Panc1 (cell line): ENCODE measurements around the gene DBH. TPM values are rescaled to one million over a fixed set of nuclear protein-coding genes. Genes with fewer than 3 reads are reported as not detected.
A peak's percentile ranks its signal among the peaks of the same experiment; 100 is the strongest.

Experiments used
- ATAC-seq: fragments of 200-7000 bp; cut with Tn5 transposase; 2 replicates; pipeline ENCODE4 v1.9.1; 2020; ENCODE audit warnings: mild to moderate bottlenecking, moderate library complexity
- BruUV-seq: library from RNA; stranded (reverse); fragments of 400-500 nt; replicated peaks from 2 replicates; lab custom pipeline; 2021; lab: Mats Ljungman, UMichigan
- CTCF ChIA-PET: fragments of 300-600 bp; sonication (Branson Sonifier 250); formaldehyde crosslinking; loops from one replicate; lab custom pipeline; 2022; ENCODE audit warnings: antibody characterized with exemption; lab: Charles Lee
- POLR2A ChIA-PET: fragments of 300-600 bp; sonication (Branson Sonifier 250); formaldehyde crosslinking; loops from one replicate; lab custom pipeline; 2022; ENCODE audit warnings: antibody characterized with exemption; lab: Charles Lee
- DNase-seq: peaks from one replicate; pipeline ENCODE4 v3.0.0-alpha.2; 2010; ENCODE audit warnings: low read depth, low spot score
- H3K27ac ChIP-seq: 2 replicates; pipeline ENCODE4 v1.5.1; 2011; ENCODE audit warnings: mild to moderate bottlenecking, low read length, inconsistent platforms
- H3K27me3 ChIP-seq: fragments of 200-500 bp; sonication (Bioruptor generic); 2 replicates; pipeline ENCODE4 v1.6.0; 2014; ENCODE audit warnings: low read length, inconsistent platforms; ENCODE audit not compliant: control insufficient read depth, insufficient read depth
- H3K36me3 ChIP-seq: fragments of 200-500 bp; sonication (Bioruptor generic); 2 replicates; pipeline ENCODE4 v1.5.1; 2014; ENCODE audit warnings: inconsistent platforms, mild to moderate bottlenecking, low read length, moderate library complexity; ENCODE audit not compliant: control insufficient read depth, insufficient read depth
- H3K4me1 ChIP-seq: 2 replicates; pipeline ENCODE4 v1.5.1; 2011; ENCODE audit warnings: inconsistent platforms, mild to moderate bottlenecking, low read length, moderate library complexity; ENCODE audit not compliant: control insufficient read depth, insufficient read depth
- H3K4me3 ChIP-seq, 2 experiments: 2 replicates each; pipeline ENCODE4 v1.5.1; 2011 to 2012; ENCODE audit warnings: low read depth in 2 of 2, low read length in 2 of 2, mild to moderate bottlenecking in 2 of 2, inconsistent platforms in 1 of 2, moderate library complexity in 1 of 2
- H3K9me3 ChIP-seq: fragments of 200-500 bp; sonication (Bioruptor generic); 2 replicates; pipeline ENCODE4 v1.5.1; 2014; ENCODE audit warnings: low read depth, mild to moderate bottlenecking, inconsistent platforms, low read length, moderate library complexity; ENCODE audit not compliant: control insufficient read depth, insufficient read depth
- CTCF ChIP-seq: fragments of 450-650 bp; IDR thresholded peaks from 2 replicates; pipeline ENCODE4 v1.5.1; 2017; ENCODE audit warnings: mild to moderate bottlenecking
- POLR2AphosphoS5 ChIP-seq: IDR thresholded peaks from 2 replicates; pipeline ENCODE4 v1.6.1; 2012; ENCODE audit warnings: mild to moderate bottlenecking, low read depth, low read length, moderate library complexity
- REST ChIP-seq, 2 experiments: IDR thresholded peaks; 2 replicates each; pipeline ENCODE4 v1.6.1; 2011 to 2012; ENCODE audit warnings: low read depth in 2 of 2, control low read depth in 1 of 2, low read length in 1 of 2, mild to moderate bottlenecking in 1 of 2, moderate library complexity in 1 of 2; ENCODE audit not compliant: insufficient read depth in 1 of 2
- SIN3A ChIP-seq: IDR thresholded peaks from 2 replicates; pipeline ENCODE4 v1.6.1; 2012; ENCODE audit warnings: low read depth, mild to moderate bottlenecking, low read length, moderate library complexity, borderline replicate concordance; ENCODE audit not compliant: insufficient read depth
- TCF7L2 ChIP-seq: IDR thresholded peaks from 2 replicates; pipeline ENCODE4 v1.6.1; 2011; ENCODE audit warnings: mild to moderate bottlenecking, low read depth, low read length, inconsistent platforms
- in situ Hi-C: cut with HindIII; loops from 2 replicates; pipeline ENCODE4 v1.10.0; 2016; ENCODE audit warnings: low sequenced_read_pairs, low pct_unique_long_range_greater_than_20kb
- intact Hi-C: fragments of 100-400 bp; cut with micrococcal nuclease; formaldehyde crosslinking; loops from one replicate; pipeline ENCODE4 v1.10.0; 2022; ENCODE audit not compliant: unreplicated experiment
- total RNA-seq: library from RNA; stranded (reverse); gene quantifications from one replicate; pipeline ENCODE4 v1.2.1, GENCODE V29; 2021; ENCODE audit not compliant: unreplicated experiment

DBH gene
- total RNA-seq, 1 experiment from 2014 or later, result not detected

- no TSS peak for BruUV-seq
- H3K27me3 ChIP-seq, result 0 out of 2 replicates have a peak, but pooled peaks cover 2% of the 10 kb centered on the region
- no peaks in the 10 kb centered on the region for H3K36me3 ChIP-seq
Observed at GRCh38 chr9:133699546-133699945, 63.4 kb downstream of the DBH start.

GRCh38 chr9:133700819-133701320, 64.7 kb downstream of the DBH start:
- Histone ChIP-seq H3K4me3 (no peak overlapping the region), H3K36me3 (no peaks in the 10 kb centered on the region), H3K27me3 (0 out of 2 replicates have a peak, but pooled peaks cover 2% of the 10 kb centered on the region), H3K27ac (no peak overlapping the region), H3K9me3 (no peaks in the 10 kb centered on the region), H3K4me1 (no peaks in the 10 kb centered on the region)
- TF ChIP-seq REST (IDR thresholded peaks at IDR 0.05; ENCODE audit: insufficient read depth in 1 of 2, low read depth in 2 of 2, low read length in 1 of 2) (no peak), POLR2AphosphoS5 (no peak), TCF7L2 (no peak), CTCF (no peak), SIN3A (no peak)
- CTCF ChIA-PET, result no interaction called here
- no TSS peak for BruUV-seq
- in situ Hi-C loops, result no loop called here
- ATAC-seq, result 0 out of 2 replicates have a peak, but pooled peaks have one; percentile 32
- DNase-seq, result no peak
- POLR2A ChIA-PET, result no interaction called here
- intact Hi-C loops, result no loop called here

More at GRCh38 chr9:133699546-133699945, 63.4 kb downstream of the DBH start:
- Histone ChIP-seq H3K27ac (no peak overlapping the region), H3K4me3 (no peak overlapping the region), H3K9me3 (no peaks in the 10 kb centered on the region), H3K4me1 (no peaks in the 10 kb centered on the region)
- TF ChIP-seq SIN3A (no peak), TCF7L2 (no peak), CTCF (no peak)
- ATAC-seq, result no peak
- intact Hi-C loops, result no loop called here
- POLR2A ChIA-PET, result no interaction called here
- no peak for DNase-seq
- CTCF ChIA-PET, result no interaction called here
- in situ Hi-C loops, result no loop called here
